GM12878 (cell line): Measurements from ENCODE around the gene SLC30A4. TPM values are rescaled to one million over a fixed set of nuclear protein-coding genes. Genes with fewer than 3 reads are reported as not detected.

Experiments
- ATAC-seq: fragments of 200-7000 bp; cut with Tn5 transposase; 3 replicates; pipeline ENCODE4 v1.9.1; 2020; ENCODE audit warnings: mild to moderate bottlenecking, moderate library complexity
- BruUV-seq: library from RNA; stranded (reverse); fragments of 400-500 nt; replicated peaks from 2 replicates; lab custom pipeline; 2021; lab: Mats Ljungman, UMichigan
- CTCF ChIA-PET: fragments of 300-600 bp; sonication (Branson Sonifier 250); formaldehyde crosslinking; extraction: SDS; loops from one replicate; lab custom pipeline; 2021; ENCODE audit warnings: inconsistent platforms; lab: Yijun Ruan, JAX
- POLR2A ChIA-PET: fragments of 350-600 bp; formaldehyde crosslinking; extraction: SDS; loops from one replicate; lab custom pipeline; 2021; ENCODE audit warnings: inconsistent platforms; lab: Charles Lee
- RAD21 ChIA-PET: fragments of 300-600 bp; sonication (Branson Sonifier 250); formaldehyde crosslinking; loops from one replicate; lab custom pipeline; 2023; ENCODE audit warnings: antibody characterized with exemption; ENCODE audit not compliant: unreplicated experiment; lab: Charles Lee
- SMC1A ChIA-PET: fragments of 300-600 bp; sonication (Branson Sonifier 250); formaldehyde crosslinking; loops from one replicate; lab custom pipeline; 2023; ENCODE audit not compliant: unreplicated experiment, uncharacterized antibody; lab: Charles Lee
- DNase-seq: peaks from one replicate; pipeline ENCODE4 v3.0.0-alpha.2; 2011; ENCODE audit warnings: low read depth, low spot score
- FAIRE-seq: peaks from 3 replicates; lab custom pipeline; 2011; peaks lifted over from hg19 to GRCh38; lab: Jason Lieb, UNC
- H2AFZ ChIP-seq: 2 replicates; pipeline ENCODE4 v1.6.0; 2011; ENCODE audit warnings: low read depth, low read length, control low read depth; ENCODE audit not compliant: control insufficient read depth
- H3K27ac ChIP-seq: 2 replicates; pipeline ENCODE4 v1.5.1; 2011; ENCODE audit warnings: control low read depth; ENCODE audit not compliant: control insufficient read depth, insufficient read depth
- H3K27me3 ChIP-seq, 2 experiments: replicated peaks in 1 of 2; 2 replicates each; pipeline versions ENCODE4 v1.6.0 to v1.6.1; 2011; ENCODE audit warnings: low read length in 1 of 2; ENCODE audit not compliant: control insufficient read depth in 2 of 2, insufficient read depth in 2 of 2
- H3K36me3 ChIP-seq, 2 experiments: 2 replicates each; pipeline ENCODE4 v1.5.1; 2011; ENCODE audit warnings: low read length in 1 of 2; ENCODE audit not compliant: control insufficient read depth in 2 of 2, insufficient read depth in 2 of 2
- H3K4me1 ChIP-seq: 2 replicates; pipeline ENCODE4 v1.6.1; 2011; ENCODE audit warnings: mild to moderate bottlenecking, low read length, moderate library complexity, mixed read lengths; ENCODE audit not compliant: control insufficient read depth, insufficient read depth
- H3K4me2 ChIP-seq: 2 replicates; pipeline ENCODE4 v1.6.0; 2011; ENCODE audit warnings: control low read depth; ENCODE audit not compliant: control insufficient read depth, insufficient read depth
- H3K4me3 ChIP-seq: fragments of 200-600 bp; sonication (generic); 2 replicates; pipeline ENCODE4 v1.5.1; 2016
- H3K79me2 ChIP-seq: 2 replicates; pipeline ENCODE4 v1.6.0; 2011; ENCODE audit warnings: low read length; ENCODE audit not compliant: control insufficient read depth, insufficient read depth
- H3K9ac ChIP-seq: 2 replicates; pipeline ENCODE4 v1.8.0; 2011; ENCODE audit warnings: low read length, control low read depth, mixed read lengths; ENCODE audit not compliant: control insufficient read depth, insufficient read depth
- H3K9me3 ChIP-seq: replicated peaks from 3 replicates; pipeline ENCODE4 v1.5.1; 2011; ENCODE audit warnings: mild to moderate bottlenecking, low read length; ENCODE audit not compliant: control insufficient read depth, insufficient read depth
- H4K20me1 ChIP-seq: 2 replicates; pipeline ENCODE4 v1.6.0; 2011; ENCODE audit not compliant: control insufficient read depth, insufficient read depth
- CEBPZ ChIP-seq: fragments of 150-350 bp; IDR thresholded peaks from 2 replicates; pipeline ENCODE4 v1.6.1; 2016; ENCODE audit warnings: low read depth, low read length
- CREM ChIP-seq: IDR thresholded peaks from 2 replicates; pipeline ENCODE4 v1.6.1; 2014; ENCODE audit warnings: antibody characterized with exemption, low read depth
- E4F1 ChIP-seq: fragments of 450-650 bp; IDR thresholded peaks from 2 replicates; pipeline ENCODE4 v1.6.1; 2018; ENCODE audit warnings: borderline replicate concordance, mild to moderate bottlenecking; ENCODE audit not compliant: partially characterized antibody
- RBBP5 ChIP-seq: fragments of 200-600 bp; sonication (generic); conservative IDR thresholded peaks from 2 replicates; pipeline ENCODE4 v1.6.1; 2016
- SKIL ChIP-seq: fragments of 450-650 bp; IDR thresholded peaks from 2 replicates; pipeline ENCODE4 v1.6.1; 2017; ENCODE audit warnings: mild to moderate bottlenecking, low read depth, inconsistent platforms; ENCODE audit not compliant: poor library complexity, severe bottlenecking
- SREBF1 ChIP-seq: IDR thresholded peaks from 2 replicates; pipeline ENCODE4 v1.6.1; 2012; ENCODE audit warnings: mild to moderate bottlenecking, low read length
- ZNF384 ChIP-seq: IDR thresholded peaks from 2 replicates; pipeline ENCODE4 v1.6.1; 2012; ENCODE audit warnings: low read depth, mild to moderate bottlenecking, low read length, improper control_type of control experiment, borderline replicate concordance
- ZNF592 ChIP-seq: fragments of 450-650 bp; IDR thresholded peaks from 2 replicates; pipeline ENCODE4 v1.6.1; 2017; ENCODE audit warnings: mild to moderate bottlenecking, moderate library complexity
- WGBS: methylation state at CpG from one replicate; pipeline ENCODE4 v1.1.6; 2016; ENCODE audit warnings: low lambda C conversion rate; ENCODE audit not compliant: insufficient replicate concordance, insufficient coverage; ENCODE audit errors: missing lambda C conversion rate; 5-methylcytosine and 5-hydroxymethylcytosine counted together
- in situ Hi-C: fragments of 300-500 bp; cut with MboI; formaldehyde crosslinking; loops from 9 replicates; pipeline ENCODE4 v1.14.3; 2018; ENCODE audit warnings: mixed read lengths
- intact Hi-C: fragments of 100-400 bp; cut with micrococcal nuclease; formaldehyde crosslinking; loops from one replicate; pipeline ENCODE4 v1.14.2; 2022; ENCODE audit not compliant: unreplicated experiment
- polyA plus RNA-seq, 11 experiments: library from polyadenylated mRNA; depleted of rRNA in 4 of 11; unstranded in 6 of 11; stranded (reverse) in 5 of 11; fragments of >200 nt; fragmentation: Nextera tagmentation in 4 of 11; fragmentation: Illumina TruSeq in 1 of 11; extraction: Ambion mirVana in 4 of 11; extraction: Trizol in 1 of 11; gene quantifications; 1 replicate in 1 of 11; 2 replicates in 10 of 11; pipeline versions ENCODE4 v1.2.1 to v1.2.3, GENCODE V29; 2011 to 2016; ENCODE audit warnings: inconsistent platforms in 2 of 11, missing spikeins in 2 of 11, low read depth in 1 of 11
- total RNA-seq, 4 experiments: library from RNA; depleted of rRNA in 3 of 4; stranded (reverse); fragments of >200 nt in 3 of 4; fragmentation: Illumina TruSeq in 1 of 4; extraction: Trizol in 1 of 4; gene quantifications; 2 replicates each; pipeline versions ENCODE4 v1.2.1 to v1.2.3, GENCODE V29; 2013 to 2021

The SLC30A4 gene
- total and polyA plus RNA-seq, 10 of the 15 experiments (the other 5 are each of a cell fraction or from before 2014, with no cell fraction given), result 0.05 to 0.31 (median 0.20) TPM

GRCh38 chr15:45441686-45442085, 80.9 kb downstream of the SLC30A4 start:
- no peak for FAIRE-seq
- peaks cover 8% of the 10 kb centered on the region; the same call in 1 of the 2 replicates for H3K4me1 ChIP-seq
- no peaks in the 10 kb centered on the region for H3K9me3 ChIP-seq
- ATAC-seq, result no peak
- H3K4me2 ChIP-seq, result no peak overlapping the region
- DNase-seq, result no peak
- H3K4me3 ChIP-seq, result no peak overlapping the region
- no peak overlapping the region for H2AFZ ChIP-seq
- ChIA-PET RAD21 (interaction anchor here (1.2 to 1.3 kb wide), 2 partner anchors 16 to 170 kb away, joined by 3 to 4 read pairs; no protein-coding TSS in a partner anchor), CTCF (interaction anchor here (1.3 to 3.6 kb wide), 4 partner anchors 9 to 16 kb away, joined by 3 to 21 read pairs (median 16); no protein-coding TSS in a partner anchor), POLR2A (no interaction called here), SMC1A (interaction anchor here (1.2 kb wide), 1 partner anchor 16 kb away, joined by 7 read pairs; no protein-coding TSS in a partner anchor)
- H3K9ac ChIP-seq, result no peak overlapping the region
- in situ Hi-C loops, result no loop called here
- intact Hi-C loops, result no loop called here
- H4K20me1 ChIP-seq, result no peaks in the 10 kb centered on the region
- H3K36me3 ChIP-seq, result no peaks in the 10 kb centered on the region
- no peak overlapping the region for H3K27ac ChIP-seq
- no peaks in the 10 kb centered on the region for H3K27me3 ChIP-seq
- no TSS peak for BruUV-seq
- WGBS, result 53% methylated on average over 8 of the region's 8 CpGs
- H3K79me2 ChIP-seq, result no peaks in the 10 kb centered on the region
- no peak for TF ChIP-seq SKIL
- no peak for TF ChIP-seq ZNF592
- no peak for TF ChIP-seq ZNF384
- TF ChIP-seq RBBP5, result no peak
- no peak for TF ChIP-seq SREBF1
- no peak for TF ChIP-seq CEBPZ
- no peak for TF ChIP-seq E4F1
- no peak for TF ChIP-seq CREM
